Hepatocyte (in vitro differentiated cells): Measurements from ENCODE around the gene DUSP6.

ENCODE experiments used
- EZH2 ChIP-seq: fragments of 200-600 bp; sonication (generic); IDR thresholded peaks from 2 replicates; pipeline ENCODE4 v1.6.1; 2016; ENCODE audit warnings: antibody characterized with exemption, mild to moderate bottlenecking, borderline replicate concordance
- EZH2phosphoT487 ChIP-seq: fragments of 200-600 bp; sonication (generic); IDR thresholded peaks from one replicate; pipeline ENCODE4 v1.6.1; 2018; ENCODE audit warnings: antibody characterized with exemption, mild to moderate bottlenecking, low read depth, moderate library complexity; ENCODE audit not compliant: unreplicated experiment, severe bottlenecking
- TF ChIP-seq, protein P1 (sequence below): fragments of 200-600 bp; sonication (generic); IDR thresholded peaks from 2 replicates; pipeline ENCODE4 v1.5.1; 2016; ENCODE audit warnings: antibody characterized with exemption, mild to moderate bottlenecking; ENCODE audit not compliant: poor library complexity

- TF ChIP-seq EZH2 = no peak
- TF ChIP-seq, protein P1, sequence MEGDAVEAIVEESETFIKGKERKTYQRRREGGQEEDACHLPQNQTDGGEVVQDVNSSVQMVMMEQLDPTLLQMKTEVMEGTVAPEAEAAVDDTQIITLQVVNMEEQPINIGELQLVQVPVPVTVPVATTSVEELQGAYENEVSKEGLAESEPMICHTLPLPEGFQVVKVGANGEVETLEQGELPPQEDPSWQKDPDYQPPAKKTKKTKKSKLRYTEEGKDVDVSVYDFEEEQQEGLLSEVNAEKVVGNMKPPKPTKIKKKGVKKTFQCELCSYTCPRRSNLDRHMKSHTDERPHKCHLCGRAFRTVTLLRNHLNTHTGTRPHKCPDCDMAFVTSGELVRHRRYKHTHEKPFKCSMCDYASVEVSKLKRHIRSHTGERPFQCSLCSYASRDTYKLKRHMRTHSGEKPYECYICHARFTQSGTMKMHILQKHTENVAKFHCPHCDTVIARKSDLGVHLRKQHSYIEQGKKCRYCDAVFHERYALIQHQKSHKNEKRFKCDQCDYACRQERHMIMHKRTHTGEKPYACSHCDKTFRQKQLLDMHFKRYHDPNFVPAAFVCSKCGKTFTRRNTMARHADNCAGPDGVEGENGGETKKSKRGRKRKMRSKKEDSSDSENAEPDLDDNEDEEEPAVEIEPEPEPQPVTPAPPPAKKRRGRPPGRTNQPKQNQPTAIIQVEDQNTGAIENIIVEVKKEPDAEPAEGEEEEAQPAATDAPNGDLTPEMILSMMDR = no peak
- TF ChIP-seq EZH2phosphoT487 = no peak
Observed at GRCh38 chr12:89325495-89325894, 26.8 kb downstream of the DUSP6 start.
